Tibial artery (tissue), 4 donors: ENCODE measurements around the gene PIK3C2G.

Source experiments
- DNase-seq, 2 donors: peaks; one replicate each; pipeline ENCODE4 v3.0.0-alpha.2; 2019
- H3K27ac ChIP-seq, 2 donors: fragments of 200-600 bp; sonication (generic) in 1 of 2; 1 replicate in 1 of 2; 2 replicates in 1 of 2; pipeline ENCODE4 v1.5.1; 2018 to 2019; ENCODE audit warnings: mild to moderate bottlenecking in 1 of 2
- H3K27me3 ChIP-seq, 2 donors: fragments of 200-600 bp; sonication (generic) in 1 of 2; one replicate each; pipeline versions ENCODE4 v1.5.1 to v1.6.0; 2016 to 2019
- H3K36me3 ChIP-seq, 3 donors: fragments of 200-600 bp; sonication (generic) in 2 of 3; one replicate each; pipeline ENCODE4 v1.5.1; 2016 to 2019; ENCODE audit warnings: mild to moderate bottlenecking in 2 of 3
- H3K4me1 ChIP-seq, 4 donors: fragments of 200-600 bp; sonication (generic) in 2 of 4; 1 replicate in 3 of 4; 2 replicates in 1 of 4; pipeline ENCODE4 v1.5.1; 2016 to 2019
- H3K4me3 ChIP-seq, 2 donors: fragments of 200-600 bp; sonication (generic) in 1 of 2; 1 replicate in 1 of 2; 2 replicates in 1 of 2; pipeline ENCODE4 v1.5.1; 2018 to 2019; ENCODE audit warnings: mild to moderate bottlenecking in 2 of 2
- H3K9me3 ChIP-seq, 3 donors: fragments of 200-600 bp; sonication (generic) in 1 of 3; one replicate each; pipeline ENCODE4 v1.5.1; 2016 to 2019
- intact Hi-C: fragments of 100-400 bp; cut with DNase I; formaldehyde crosslinking; loops from one replicate; pipeline ENCODE4 v1.15.0; 2023; ENCODE audit warnings: low total_unique reads
- TF ChIP-seq, protein P1 (sequence below), 2 experiments: fragments of 200-600 bp in 1 of 2; fragments of 450-650 bp in 1 of 2; IDR thresholded peaks; one replicate each; pipeline ENCODE4 v1.5.1; 2017 to 2019; ENCODE audit warnings: antibody characterized with exemption in 2 of 2, mild to moderate bottlenecking in 1 of 2, moderate library complexity in 1 of 2

Gene PIK3C2G

GRCh38 chr12:18462442-18462841 is 201.1 kb downstream of the PIK3C2G start:
- TF ChIP-seq, protein P1, sequence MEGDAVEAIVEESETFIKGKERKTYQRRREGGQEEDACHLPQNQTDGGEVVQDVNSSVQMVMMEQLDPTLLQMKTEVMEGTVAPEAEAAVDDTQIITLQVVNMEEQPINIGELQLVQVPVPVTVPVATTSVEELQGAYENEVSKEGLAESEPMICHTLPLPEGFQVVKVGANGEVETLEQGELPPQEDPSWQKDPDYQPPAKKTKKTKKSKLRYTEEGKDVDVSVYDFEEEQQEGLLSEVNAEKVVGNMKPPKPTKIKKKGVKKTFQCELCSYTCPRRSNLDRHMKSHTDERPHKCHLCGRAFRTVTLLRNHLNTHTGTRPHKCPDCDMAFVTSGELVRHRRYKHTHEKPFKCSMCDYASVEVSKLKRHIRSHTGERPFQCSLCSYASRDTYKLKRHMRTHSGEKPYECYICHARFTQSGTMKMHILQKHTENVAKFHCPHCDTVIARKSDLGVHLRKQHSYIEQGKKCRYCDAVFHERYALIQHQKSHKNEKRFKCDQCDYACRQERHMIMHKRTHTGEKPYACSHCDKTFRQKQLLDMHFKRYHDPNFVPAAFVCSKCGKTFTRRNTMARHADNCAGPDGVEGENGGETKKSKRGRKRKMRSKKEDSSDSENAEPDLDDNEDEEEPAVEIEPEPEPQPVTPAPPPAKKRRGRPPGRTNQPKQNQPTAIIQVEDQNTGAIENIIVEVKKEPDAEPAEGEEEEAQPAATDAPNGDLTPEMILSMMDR (IDR thresholded peaks at IDR 0.05): no peak
- intact Hi-C loops: no loop called here
- Histone ChIP-seq H3K4me1 (peaks cover 0 to 13% (median 2%) of the 10 kb centered on the region in 4 donors), H3K27ac (no peak overlapping the region), H3K27me3 (no peaks in the 10 kb centered on the region), H3K4me3 (no peak overlapping the region), H3K36me3 (no peaks in the 10 kb centered on the region), H3K9me3 (no peaks in the 10 kb centered on the region)
- DNase-seq: no peak

- intact Hi-C loops: no loop called here
- Histone ChIP-seq H3K4me3 (no peak overlapping the region), H3K9me3 (no peaks in the 10 kb centered on the region), H3K36me3 (no peaks in the 10 kb centered on the region), H3K27me3 (no peaks in the 10 kb centered on the region), H3K27ac (no peak overlapping the region), H3K4me1 (peaks cover 0 to under 1% (median 0%) of the 10 kb centered on the region in 4 donors)
- TF ChIP-seq, protein P1 (IDR thresholded peaks at IDR 0.05): no peak
- no peak for DNase-seq
These were observed 206.4 kb downstream of the PIK3C2G start for GRCh38 chr12:18467620-18468245.

- intact Hi-C loops: no loop called here
These were observed 207.1 kb downstream of the PIK3C2G start for GRCh38 chr12:18468246-18469075.

GRCh38 chr12:18470251-18470650 is 208.9 kb downstream of the PIK3C2G start:
- no peak for DNase-seq
- intact Hi-C loops: no loop called here
- no peaks in the 10 kb centered on the region for H3K9me3 ChIP-seq
- H3K4me3 ChIP-seq: no peak overlapping the region
- no peaks in the 10 kb centered on the region for H3K36me3 ChIP-seq
- no peaks in the 10 kb centered on the region for H3K4me1 ChIP-seq
- no peaks in the 10 kb centered on the region for H3K27me3 ChIP-seq
- no peak overlapping the region for H3K27ac ChIP-seq
- TF ChIP-seq, protein P1 (IDR thresholded peaks at IDR 0.05): no peak

More at GRCh38 chr12:18468246-18469075, 207.1 kb downstream of the PIK3C2G start:
- Histone ChIP-seq H3K4me1 (no peaks in the 10 kb centered on the region), H3K27ac (no peak overlapping the region), H3K27me3 (no peaks in the 10 kb centered on the region), H3K36me3 (no peaks in the 10 kb centered on the region), H3K9me3 (no peaks in the 10 kb centered on the region), H3K4me3 (no peak overlapping the region)
- no peak for DNase-seq
- TF ChIP-seq, protein P1 (IDR thresholded peaks at IDR 0.05): no peak

- no peak for DNase-seq
- Histone ChIP-seq H3K4me1 (peaks cover 0 to 6% (median 0%) of the 10 kb centered on the region in 4 donors), H3K36me3 (no peaks in the 10 kb centered on the region), H3K9me3 (no peaks in the 10 kb centered on the region), H3K27me3 (no peaks in the 10 kb centered on the region), H3K27ac (no peak overlapping the region), H3K4me3 (no peak overlapping the region)
- intact Hi-C loops: no loop called here
- TF ChIP-seq, protein P1 (IDR thresholded peaks at IDR 0.05): no peak
These were observed 211.0 kb downstream of the PIK3C2G start for GRCh38 chr12:18472304-18472703.
